ENCODE results near the gene ADAP1. TPM values are rescaled to one million over a fixed set of nuclear protein-coding genes. Genes with fewer than 3 reads are reported as not detected.

The ADAP1 gene
- total RNA-seq, 1 experiment from 2014 or later = 6.2 TPM

GRCh38 chr7:992709-993607 is 38.5 kb upstream of the ADAP1 start:
- Histone ChIP-seq H3K18ac (ENCODE audit: insufficient read length, low read depth, low read length) (no peak overlapping the region), H2BK5ac (ENCODE audit: insufficient read length, low read length) (no peak overlapping the region), H4K5ac (ENCODE audit: insufficient read length, low read depth, low read length) (no peak overlapping the region), H3K4me2 (ENCODE audit: insufficient read depth, insufficient read length, low read length) (no peak overlapping the region), H4K91ac (ENCODE audit: insufficient read length, low read depth, low read length) (no peak overlapping the region), H2BK20ac (ENCODE audit: low read depth, low read length, poor library complexity, severe bottlenecking) (no peak overlapping the region), H2AK5ac (ENCODE audit: insufficient read length, low read length) (no peak overlapping the region), H2BK15ac (ENCODE audit: low read depth, low read length) (no peak overlapping the region), H3K79me2 (ENCODE audit: insufficient read depth, low read length) (no peaks in the 10 kb centered on the region), H3K23ac (ENCODE audit: insufficient read length, low read depth, low read length) (no peak overlapping the region), H3K4ac (ENCODE audit: low read depth, low read length) (no peak overlapping the region), H3K56ac (ENCODE audit: insufficient read length, low read depth, low read length) (no peak overlapping the region), H3K9ac (ENCODE audit: extremely low read depth, insufficient read length, low read length) (no peak overlapping the region), H4K8ac (replicated peaks; ENCODE audit: insufficient read length, low read depth, low read length) (no peak overlapping the region), H3K4me1 (ENCODE audit: insufficient read depth, low read length) (no peaks in the 10 kb centered on the region), H4K20me1 (ENCODE audit: control insufficient read depth, insufficient read depth, insufficient read length) (no peaks in the 10 kb centered on the region), H2BK120ac (ENCODE audit: low read depth, low read length, poor library complexity, severe bottlenecking) (no peak overlapping the region), H3K9me3 (ENCODE audit: control insufficient read depth, low read depth, low read length) (no peaks in the 10 kb centered on the region), H2AFZ (ENCODE audit: low read length) (no peak overlapping the region), H3T11ph (ENCODE audit: low read length) (no peak overlapping the region), H3K23me2 (ENCODE audit: insufficient read length, low read depth, low read length, poor library complexity, severe bottlenecking) (no peaks in the 10 kb centered on the region), H3K27ac (ENCODE audit: insufficient read length, low read depth, low read length) (no peak overlapping the region), H3K27me3 (ENCODE audit: insufficient read depth, low read length) (no peaks in the 10 kb centered on the region), H3K79me1 (ENCODE audit: insufficient read depth, low read depth, low read length, poor library complexity, severe bottlenecking) (no peaks in the 10 kb centered on the region), H3K14ac (ENCODE audit: insufficient read depth, low read length) (no peak overlapping the region), H2BK12ac (ENCODE audit: insufficient read length, low read depth, low read length) (no peak overlapping the region)
- H3K4me3 Mint-ChIP-seq = no peak overlapping the region
- H3K27me3 Mint-ChIP-seq (ENCODE audit: low read depth) = no peaks in the 10 kb centered on the region; the same call in 1 of the 2 replicates
- peak; percentile 100 for TF ChIP-seq CTCF (conservative IDR thresholded peaks at IDR 0.05)
- peaks cover 0 to 7% of the 10 kb centered on the region in 2 experiments; a peak in 3 of 4 replicates for H3K4me1 Mint-ChIP-seq
- peaks cover 0 to 3% (median 3%) of the 10 kb centered on the region in 3 experiments; a peak in 3 of 7 replicates for H3K36me3 Mint-ChIP-seq (ENCODE audit: insufficient read depth in 1 of 3, low read depth in 3 of 3)
- no CpG with 5 or more reads among the region's 34 CpGs for WGBS (ENCODE audit: extremely low coverage, insufficient read length, low lambda C conversion rate)
- no peak overlapping the region for H3K27ac Mint-ChIP-seq
- no peaks in the 10 kb centered on the region for H3K9me3 Mint-ChIP-seq
- peak; percentile 99 for DNase-seq

Data from H9 (cell line).